Endometrial microvascular endothelial cells (primary cell): ENCODE results near the gene MLLT10. TPM values are rescaled to one million over a fixed set of nuclear protein-coding genes. Genes with fewer than 3 reads are reported as not detected.

Experiments
- in situ Hi-C: cut with HindIII; loops from 2 replicates; pipeline ENCODE4 v1.10.0; 2017; ENCODE audit warnings: low sequenced_read_pairs, low pct_unique_long_range_greater_than_20kb; ENCODE audit errors: inconsistent ontology term
- total RNA-seq: library from RNA; depleted of rRNA; stranded (reverse); fragments of >200 nt; gene quantifications from one replicate; pipeline ENCODE4 v1.2.3, GENCODE V29; 2015; ENCODE audit errors: inconsistent ontology term

MLLT10 gene
- total RNA-seq, 1 donor from 2014 or later = 19.2 TPM

- in situ Hi-C loops = loop anchor here (25.0 kb wide), 1 partner anchor 186 kb away; no protein-coding TSS in a partner anchor
These were observed 10.4 kb upstream of the MLLT10 start for GRCh38 chr10:21523557-21524008.

- in situ Hi-C loops = loop anchor here (25.0 kb wide), 1 partner anchor 187 kb away; no protein-coding TSS in a partner anchor
These were observed 9.9 kb upstream of the MLLT10 start for GRCh38 chr10:21524131-21524525.

GRCh38 chr10:21524526-21525366 lies 9.3 kb upstream of the MLLT10 start:
- in situ Hi-C loops = loop anchor here (25.0 kb wide), 1 partner anchor 187 kb away; no protein-coding TSS in a partner anchor

- in situ Hi-C loops = no loop called here
These were observed 8.5 kb upstream of the MLLT10 start, which contains the start of gene SKIDA1 for GRCh38 chr10:21525367-21526187. SKIDA1 (minus strand) TSS chr10:21525682; CDS start chr10:21517822, 7,860 bp downstream.

- in situ Hi-C loops = no loop called here
These were observed 7.7 kb upstream of the MLLT10 start for GRCh38 chr10:21526188-21526859.

- in situ Hi-C loops = no loop called here
These were observed 7.0 kb upstream of the MLLT10 start for GRCh38 chr10:21526860-21527597.

GRCh38 chr10:21527598-21528235 lies 6.3 kb upstream of the MLLT10 start:
- in situ Hi-C loops = no loop called here

- in situ Hi-C loops = no loop called here
These were observed 5.6 kb upstream of the MLLT10 start for GRCh38 chr10:21528236-21529031.

- in situ Hi-C loops = no loop called here
These were observed 4.8 kb upstream of the MLLT10 start for GRCh38 chr10:21529032-21529910.

GRCh38 chr10:21530168-21530567 lies 3.9 kb upstream of the MLLT10 start:
- in situ Hi-C loops = no loop called here

GRCh38 chr10:21530641-21531040 lies 3.4 kb upstream of the MLLT10 start:
- in situ Hi-C loops = no loop called here

- in situ Hi-C loops = no loop called here
These were observed 2.9 kb upstream of the MLLT10 start for GRCh38 chr10:21531164-21531563.

- in situ Hi-C loops = no loop called here
These were observed 1.2 kb upstream of the MLLT10 start for GRCh38 chr10:21532694-21533466.

GRCh38 chr10:21534280-21534586 lies 201 bp downstream of the MLLT10 start:
- in situ Hi-C loops = no loop called here

GRCh38 chr10:21534604-21535493 lies 817 bp downstream of the MLLT10 start:
- in situ Hi-C loops = no loop called here
